Upper lobe of right lung (tissue), 1 donor: ENCODE data around the gene LAMP5. TPM values are rescaled to one million over a fixed set of nuclear protein-coding genes. Genes with fewer than 3 reads are reported as not detected.

ENCODE experiments used
- ATAC-seq: fragments of 200-7000 bp; cut with Tn5 transposase; one replicate; pipeline ENCODE4 v1.9.1; 2020; ENCODE audit warnings: mild to moderate bottlenecking, moderate library complexity
- DNase-seq: peaks from one replicate; pipeline ENCODE4 v3.0.0-alpha.2; 2020
- H3K27ac ChIP-seq: fragments of 200-600 bp; one replicate; pipeline ENCODE4 v1.8.0; 2022
- H3K27me3 ChIP-seq: fragments of 200-600 bp; one replicate; pipeline ENCODE4 v1.8.0; 2022; ENCODE audit warnings: mild to moderate bottlenecking
- H3K36me3 ChIP-seq: fragments of 200-600 bp; one replicate; pipeline ENCODE4 v1.8.0; 2022
- H3K4me1 ChIP-seq: fragments of 200-600 bp; one replicate; pipeline ENCODE4 v1.8.0; 2022
- H3K4me3 ChIP-seq: fragments of 200-600 bp; one replicate; pipeline ENCODE4 v1.8.0; 2022; ENCODE audit warnings: mild to moderate bottlenecking
- H3K9me3 ChIP-seq: fragments of 200-600 bp; one replicate; pipeline ENCODE4 v1.8.0; 2022
- intact Hi-C: fragments of 100-400 bp; cut with DNase I; formaldehyde crosslinking; loops from one replicate; pipeline ENCODE4 v1.11.0; 2022
- total RNA-seq: library from RNA; stranded (reverse); fragmentation: NEBNext Ultra II Directional; extraction: Animal tissue kit (Norgen Biotek cat#: 25700); gene quantifications from one replicate; pipeline ENCODE4 v1.2.1, GENCODE V29; 2021
- TF ChIP-seq, protein P1 (sequence below): fragments of 200-600 bp; IDR thresholded peaks from one replicate; pipeline ENCODE4 v1.8.0; 2022; ENCODE audit warnings: antibody characterized with exemption
- donor health status: DM: no; HTN: yes; CAD: no; lungs with severe emphysema.

The LAMP5 gene
- total RNA-seq, 1 donor from 2014 or later: 0.49 TPM

- intact Hi-C loops: no loop called here
- Histone ChIP-seq H3K9me3 (no peaks in the 10 kb centered on the region), H3K27ac (no peak overlapping the region), H3K4me3 (no peak overlapping the region), H3K27me3 (no peaks in the 10 kb centered on the region), H3K36me3 (no peaks in the 10 kb centered on the region), H3K4me1 (no peaks in the 10 kb centered on the region)
- no peak for ATAC-seq
- no peak for DNase-seq
- TF ChIP-seq, protein P1, sequence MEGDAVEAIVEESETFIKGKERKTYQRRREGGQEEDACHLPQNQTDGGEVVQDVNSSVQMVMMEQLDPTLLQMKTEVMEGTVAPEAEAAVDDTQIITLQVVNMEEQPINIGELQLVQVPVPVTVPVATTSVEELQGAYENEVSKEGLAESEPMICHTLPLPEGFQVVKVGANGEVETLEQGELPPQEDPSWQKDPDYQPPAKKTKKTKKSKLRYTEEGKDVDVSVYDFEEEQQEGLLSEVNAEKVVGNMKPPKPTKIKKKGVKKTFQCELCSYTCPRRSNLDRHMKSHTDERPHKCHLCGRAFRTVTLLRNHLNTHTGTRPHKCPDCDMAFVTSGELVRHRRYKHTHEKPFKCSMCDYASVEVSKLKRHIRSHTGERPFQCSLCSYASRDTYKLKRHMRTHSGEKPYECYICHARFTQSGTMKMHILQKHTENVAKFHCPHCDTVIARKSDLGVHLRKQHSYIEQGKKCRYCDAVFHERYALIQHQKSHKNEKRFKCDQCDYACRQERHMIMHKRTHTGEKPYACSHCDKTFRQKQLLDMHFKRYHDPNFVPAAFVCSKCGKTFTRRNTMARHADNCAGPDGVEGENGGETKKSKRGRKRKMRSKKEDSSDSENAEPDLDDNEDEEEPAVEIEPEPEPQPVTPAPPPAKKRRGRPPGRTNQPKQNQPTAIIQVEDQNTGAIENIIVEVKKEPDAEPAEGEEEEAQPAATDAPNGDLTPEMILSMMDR: no peak
These were observed 59.2 kb downstream of the LAMP5 start for GRCh38 chr20:9573335-9574151.

- no peaks in the 10 kb centered on the region for H3K9me3 ChIP-seq
- intact Hi-C loops: no loop called here
These were observed 59.8 kb downstream of the LAMP5 start for GRCh38 chr20:9574181-9574580.

GRCh38 chr20:9574776-9575175, 60.4 kb downstream of the LAMP5 start:
- TF ChIP-seq, protein P1: no peak
- intact Hi-C loops: no loop called here
- Histone ChIP-seq H3K4me3 (no peak overlapping the region), H3K27me3 (no peaks in the 10 kb centered on the region), H3K4me1 (no peaks in the 10 kb centered on the region), H3K9me3 (no peaks in the 10 kb centered on the region), H3K27ac (no peak overlapping the region), H3K36me3 (no peaks in the 10 kb centered on the region)
- DNase-seq: no peak
- ATAC-seq: no peak

More at GRCh38 chr20:9574181-9574580, 59.8 kb downstream of the LAMP5 start:
- Histone ChIP-seq H3K4me1 (no peaks in the 10 kb centered on the region), H3K36me3 (no peaks in the 10 kb centered on the region), H3K27ac (no peak overlapping the region), H3K27me3 (no peaks in the 10 kb centered on the region), H3K4me3 (no peak overlapping the region)
- TF ChIP-seq, protein P1: no peak
- no peak for DNase-seq
- ATAC-seq: no peak

DNA sequence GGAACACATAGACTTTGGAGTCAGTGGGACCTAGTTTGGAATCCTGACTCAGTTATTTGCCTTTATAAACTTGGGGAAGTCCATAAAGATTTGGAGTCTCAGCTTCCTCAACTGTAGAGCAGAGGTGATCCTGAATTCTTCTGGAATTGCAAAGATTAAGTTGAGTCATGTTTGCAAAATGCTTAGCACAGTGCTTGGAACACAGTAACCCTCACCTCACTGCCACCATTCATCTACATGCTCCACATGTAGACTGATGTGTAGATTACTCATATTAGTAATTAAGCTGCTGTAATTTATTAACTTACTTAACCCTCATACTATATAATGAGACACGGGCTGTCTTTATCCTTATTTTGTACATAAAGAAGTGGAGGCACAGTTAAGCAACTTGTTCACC, 61.4 kb downstream of the LAMP5 start:
- Histone ChIP-seq H3K4me3 (no peak overlapping the region), H3K9me3 (no peaks in the 10 kb centered on the region), H3K4me1 (no peaks in the 10 kb centered on the region), H3K27me3 (no peaks in the 10 kb centered on the region), H3K27ac (no peak overlapping the region), H3K36me3 (no peaks in the 10 kb centered on the region)
- ATAC-seq (no peak), DNase-seq (no peak)
- TF ChIP-seq, protein P1: no peak
- intact Hi-C loops: no loop called here

DNA sequence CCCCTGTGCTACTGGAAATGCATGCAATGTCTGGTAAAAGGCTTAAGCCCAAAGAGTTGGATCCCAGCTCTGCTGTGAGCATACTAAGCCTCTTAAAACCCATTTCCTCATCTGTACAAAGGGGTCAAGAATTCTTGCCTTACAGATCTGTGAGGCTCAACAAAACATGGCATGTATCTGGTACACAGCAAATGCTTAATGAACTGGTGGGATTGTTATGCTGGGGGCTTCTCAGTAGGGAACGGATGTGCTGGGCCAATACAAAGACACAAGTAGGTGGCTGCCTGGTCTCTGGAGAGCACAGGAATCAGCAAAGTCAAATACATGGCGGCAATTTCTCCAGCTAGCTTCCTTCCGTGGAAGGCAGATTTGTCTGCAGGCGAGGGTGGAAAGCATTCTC, 62.3 kb downstream of the LAMP5 start:
- TF ChIP-seq, protein P1: no peak
- H3K4me1 ChIP-seq: no peaks in the 10 kb centered on the region
- H3K27ac ChIP-seq: no peak overlapping the region
- DNase-seq (no peak), ATAC-seq (no peak)
- no peak overlapping the region for H3K4me3 ChIP-seq
- H3K27me3 ChIP-seq: no peaks in the 10 kb centered on the region
- no peaks in the 10 kb centered on the region for H3K36me3 ChIP-seq
- intact Hi-C loops: no loop called here
- no peaks in the 10 kb centered on the region for H3K9me3 ChIP-seq
